HUES6 (cell line): ENCODE results near the gene TMEM63B.

Experiments
- H3K27ac ChIP-seq: 2 replicates; pipeline ENCODE4 v1.7.0; 2013; ENCODE audit warnings: low read depth, mild to moderate bottlenecking, low read length, inconsistent platforms
- H3K27me3 ChIP-seq: 2 replicates; pipeline ENCODE4 v1.6.1; 2013; ENCODE audit warnings: low read length; ENCODE audit not compliant: control insufficient read depth, insufficient read depth
- H3K36me3 ChIP-seq: 2 replicates; pipeline ENCODE4 v1.6.1; 2013; ENCODE audit warnings: low read length; ENCODE audit not compliant: control insufficient read depth, insufficient read depth
- H3K4me1 ChIP-seq: 2 replicates; pipeline ENCODE4 v1.6.1; 2013; ENCODE audit warnings: low read length; ENCODE audit not compliant: control insufficient read depth, insufficient read depth
- H3K4me3 ChIP-seq: 2 replicates; pipeline ENCODE4 v1.5.1; 2013; ENCODE audit warnings: low read depth, low read length
- H3K9ac ChIP-seq: one replicate; pipeline ENCODE4 v1.6.1; 2013; ENCODE audit warnings: mild to moderate bottlenecking, low read length
- H3K9me3 ChIP-seq: 2 replicates; pipeline ENCODE4 v1.6.1; 2013; ENCODE audit warnings: low read depth, low read length; ENCODE audit not compliant: control insufficient read depth, insufficient read depth

The TMEM63B gene

DNA sequence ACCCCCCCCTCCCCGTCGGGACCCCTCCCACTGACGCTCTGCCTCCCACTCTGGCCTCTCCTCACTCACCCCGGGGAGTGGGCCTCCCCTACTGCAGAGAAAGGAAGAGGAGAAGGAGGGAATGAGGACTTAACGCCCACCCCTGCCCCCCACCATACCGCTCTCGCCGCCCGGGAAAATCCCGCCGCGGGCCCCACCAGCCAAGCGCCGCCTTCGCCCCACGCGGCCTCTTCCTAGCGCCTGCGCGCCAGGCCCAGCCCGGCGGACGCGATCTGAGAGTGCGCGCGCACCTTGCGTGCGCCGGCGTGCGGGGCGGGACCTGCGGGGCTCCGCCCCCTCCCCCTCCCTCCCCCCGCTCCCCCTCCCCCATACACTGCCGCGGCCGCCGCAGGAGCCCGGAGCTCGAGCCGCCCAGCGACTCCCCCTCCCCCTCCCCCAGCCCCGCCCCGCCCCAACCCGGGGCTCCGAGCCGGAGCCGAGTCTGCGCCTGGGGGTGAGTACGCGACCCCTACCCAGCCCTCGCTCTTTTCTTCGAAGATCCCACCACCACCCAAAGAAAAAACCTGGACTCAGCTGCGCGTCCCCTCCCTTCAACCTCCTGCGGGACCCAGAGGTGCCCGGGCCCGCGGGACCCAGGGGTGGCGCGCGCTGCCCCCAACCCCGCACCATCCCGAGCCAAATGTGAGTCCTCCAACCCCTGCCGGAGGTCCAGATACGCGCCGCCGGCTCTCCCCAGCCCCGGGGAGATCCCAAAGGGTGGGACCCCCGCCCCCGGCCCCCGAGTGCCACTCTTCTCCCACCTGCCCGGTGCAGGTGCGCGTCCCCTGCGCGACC is at the start of gene TMEM63B, which contains the start of gene MRPL14:
TSS of gene TMEM63B (plus strand) at position 369 of the 834 bp plus-strand sequence. CDS start 7,031 bp downstream, outside the sequence.
TSS of gene MRPL14 (minus strand) at position 267 of the 834 bp plus-strand sequence. CDS start 10,841 bp downstream, outside the sequence.
- Histone ChIP-seq H3K9me3 (no peaks in the 10 kb centered on the region), H3K27ac (peak within 1 kb of the TSS; percentile 79), H3K9ac (peak within 1 kb of the TSS; percentile 79), H3K4me3 (peak within 1 kb of the TSS; percentile 89), H3K4me1 (peaks cover 41% of the 10 kb centered on the region), H3K36me3 (no peaks in the 10 kb centered on the region), H3K27me3 (peaks cover 9% of the 10 kb centered on the region; the same call in 1 of the 2 replicates)

DNA sequence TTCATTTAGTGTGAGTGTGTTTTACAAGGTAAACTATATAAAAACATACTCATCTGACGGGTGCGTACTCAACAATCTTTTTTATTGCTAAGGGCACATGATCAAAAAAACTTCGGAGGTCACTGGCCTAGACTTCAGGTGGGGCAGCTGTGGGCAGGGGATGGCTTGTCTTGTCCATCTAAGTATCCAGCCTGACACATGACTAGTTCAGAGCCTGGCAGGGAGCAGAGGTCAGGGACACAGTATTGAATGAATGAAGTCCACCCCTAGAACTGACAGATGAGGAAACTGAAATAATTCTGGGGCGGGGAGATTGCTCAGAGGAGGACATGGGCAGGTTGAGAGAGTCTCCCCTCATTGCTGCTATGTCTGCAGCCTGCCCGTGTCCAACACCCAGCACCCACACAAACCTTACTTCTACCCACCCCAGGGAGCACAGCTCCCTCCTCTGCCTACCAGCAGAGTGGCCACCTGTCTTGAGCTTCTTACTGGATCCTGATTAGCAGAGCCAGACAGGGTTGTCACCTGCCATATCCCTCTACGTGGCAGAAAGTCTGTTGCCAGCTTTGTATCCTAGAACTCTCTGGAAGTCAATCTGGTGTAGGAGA is 49.0 kb upstream of the TMEM63B start:
- H3K4me1 ChIP-seq, result peaks cover 23% of the 10 kb centered on the region

DNA sequence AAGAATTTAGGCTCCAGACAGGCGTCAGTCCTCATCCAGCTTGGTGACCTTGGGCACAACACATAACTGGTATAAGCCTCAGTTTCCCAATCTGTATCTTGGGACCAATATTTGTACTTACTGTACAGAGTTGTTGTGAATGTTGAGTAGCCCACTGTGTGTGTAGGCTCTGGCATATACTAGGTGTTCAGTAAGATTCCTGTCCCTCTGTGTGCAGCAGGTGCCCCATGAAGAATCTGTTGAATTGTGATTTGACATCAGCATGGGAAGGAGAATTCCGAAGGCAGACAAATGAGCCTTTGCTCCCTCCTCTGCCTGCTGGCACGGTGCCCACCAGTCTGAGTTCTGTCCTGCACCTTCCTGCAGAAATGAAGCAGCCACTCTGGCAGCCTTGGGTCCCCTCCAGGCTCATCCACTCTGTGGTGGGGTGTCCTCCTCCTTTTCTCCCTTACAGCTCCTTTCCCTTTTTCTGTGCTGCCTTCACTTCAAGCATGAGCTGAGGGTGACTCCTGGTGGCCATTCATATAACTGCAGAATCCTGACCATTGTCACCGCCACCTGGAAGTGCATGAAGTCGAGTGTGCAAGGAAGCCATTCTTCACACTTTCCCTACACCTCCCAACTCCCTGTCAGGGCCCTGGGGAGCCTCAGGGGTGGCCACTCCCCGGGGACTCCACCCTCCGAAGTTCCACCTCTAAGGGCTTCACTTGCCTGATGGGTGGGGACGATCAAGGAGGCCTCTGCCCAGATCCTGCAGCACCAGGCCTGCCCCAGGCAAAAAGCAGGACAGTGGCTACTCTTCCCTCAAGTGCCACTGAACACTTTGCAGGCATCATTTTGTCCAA is 48.3 kb upstream of the TMEM63B start:
- no peak overlapping the region for H3K27ac ChIP-seq
- H3K27me3 ChIP-seq, result peaks cover 3% of the 10 kb centered on the region; the same call in 1 of the 2 replicates
- no peaks in the 10 kb centered on the region for H3K9me3 ChIP-seq
- H3K9ac ChIP-seq, result no peak overlapping the region
- H3K4me1 ChIP-seq, result peaks cover 17% of the 10 kb centered on the region
- no peaks in the 10 kb centered on the region for H3K36me3 ChIP-seq
- H3K4me3 ChIP-seq, result no peak overlapping the region

More for the DNA sequence above, 49.0 kb upstream of the TMEM63B start:
- Histone ChIP-seq H3K9ac (no peak overlapping the region), H3K4me3 (no peak overlapping the region), H3K36me3 (no peaks in the 10 kb centered on the region), H3K9me3 (no peaks in the 10 kb centered on the region), H3K27ac (no peak overlapping the region), H3K27me3 (peaks cover 3% of the 10 kb centered on the region; the same call in 1 of the 2 replicates)

DNA sequence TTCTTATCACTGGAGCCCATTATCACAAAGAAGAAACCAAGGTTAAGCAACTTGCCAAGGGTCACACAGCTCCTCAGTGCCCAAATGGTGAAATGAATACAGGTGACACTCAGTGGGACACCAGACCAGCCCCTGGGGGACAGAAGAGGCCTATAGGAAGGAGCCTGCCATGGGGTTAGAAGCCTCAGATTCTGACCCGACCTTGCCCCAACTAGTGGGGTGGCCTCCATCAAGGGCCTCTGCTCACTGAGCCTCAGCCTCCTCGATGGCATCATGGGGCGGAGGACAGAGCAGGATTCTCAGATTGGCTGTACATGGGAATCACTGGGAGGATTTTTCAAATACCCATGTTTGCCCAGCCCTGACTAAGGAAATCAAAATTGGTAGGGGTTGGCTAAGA is 47.7 kb upstream of the TMEM63B start:
- H3K9me3 ChIP-seq, result no peaks in the 10 kb centered on the region
- no peak overlapping the region for H3K4me3 ChIP-seq
- no peak overlapping the region for H3K27ac ChIP-seq
- H3K36me3 ChIP-seq, result no peaks in the 10 kb centered on the region
- peaks cover 3% of the 10 kb centered on the region; the same call in 1 of the 2 replicates for H3K27me3 ChIP-seq
- no peak overlapping the region for H3K9ac ChIP-seq
- peaks cover 16% of the 10 kb centered on the region for H3K4me1 ChIP-seq

DNA sequence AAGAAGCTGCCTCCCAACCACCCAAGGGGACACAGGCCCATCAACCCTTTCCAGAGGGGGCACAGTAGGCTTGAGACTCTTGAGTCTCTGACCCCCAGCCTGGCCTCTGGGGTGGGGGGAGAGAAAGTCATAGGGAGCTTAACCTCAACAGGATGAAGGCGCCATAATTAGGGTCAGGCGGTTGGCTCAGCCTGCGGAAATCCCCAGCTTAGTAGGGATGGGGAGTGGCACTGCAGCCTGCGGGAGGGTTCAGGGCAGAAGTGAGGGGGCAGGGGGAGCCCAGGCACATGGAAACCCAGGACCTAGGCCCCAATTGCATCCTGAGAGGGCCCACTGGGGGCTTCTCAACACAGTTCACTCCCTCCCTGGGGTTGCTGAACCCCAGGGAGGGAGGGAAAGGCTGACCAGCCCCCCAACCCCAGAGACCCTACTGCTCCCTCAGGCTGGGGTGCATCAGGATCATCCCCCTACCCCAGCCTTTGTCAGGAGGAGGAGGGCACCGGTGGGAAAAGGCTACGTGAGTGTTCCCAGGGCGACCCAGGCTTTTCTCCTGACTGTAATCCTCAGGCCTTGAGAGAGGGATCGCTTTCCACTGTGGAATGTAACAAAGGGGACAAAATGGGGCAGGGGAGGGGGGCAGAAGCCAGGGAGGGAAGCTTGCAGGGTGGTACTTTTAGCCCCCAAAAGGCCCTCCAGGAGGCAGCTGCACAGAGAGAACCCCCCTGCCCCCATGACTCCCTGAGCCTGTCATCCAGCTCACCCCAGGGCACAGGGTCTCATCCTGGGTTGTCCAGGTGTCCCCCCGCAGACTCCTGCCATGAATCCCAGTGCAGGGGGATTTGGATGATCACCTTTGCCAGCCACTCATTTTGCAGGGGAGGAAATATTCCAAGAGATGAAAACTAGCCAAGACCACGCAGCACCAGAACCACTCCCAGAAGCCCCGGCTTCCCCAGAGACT is 46.5 kb upstream of the TMEM63B start:
- Histone ChIP-seq H3K4me1 (peaks cover 16% of the 10 kb centered on the region), H3K9me3 (no peaks in the 10 kb centered on the region), H3K27me3 (peaks cover 3% of the 10 kb centered on the region; the same call in 1 of the 2 replicates), H3K9ac (no peak overlapping the region), H3K36me3 (no peaks in the 10 kb centered on the region), H3K27ac (no peak overlapping the region), H3K4me3 (no peak overlapping the region)

DNA sequence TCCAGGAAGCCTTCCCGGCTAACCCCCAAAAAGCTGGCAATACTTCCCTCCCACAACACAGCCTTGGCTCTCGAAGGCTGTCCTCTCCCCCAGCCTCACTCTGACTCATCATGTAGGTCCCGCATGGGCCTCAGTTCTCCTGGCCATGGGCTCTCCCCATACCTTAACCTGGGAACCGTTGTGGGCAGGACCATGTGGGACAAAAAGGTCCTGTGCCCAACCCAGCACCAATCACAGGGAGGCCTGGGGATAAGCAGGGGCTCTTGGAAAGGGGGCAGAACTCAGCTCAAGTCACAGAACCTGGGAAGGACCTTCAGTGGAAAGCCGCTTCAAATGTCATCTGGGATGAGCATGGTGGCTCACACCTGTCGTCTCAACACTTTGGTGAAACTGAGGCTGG is 45.6 kb upstream of the TMEM63B start:
- no peak overlapping the region for H3K9ac ChIP-seq
- H3K36me3 ChIP-seq, result no peaks in the 10 kb centered on the region
- peaks cover 10% of the 10 kb centered on the region for H3K4me1 ChIP-seq
- no peak overlapping the region for H3K4me3 ChIP-seq
- no peaks in the 10 kb centered on the region for H3K27me3 ChIP-seq
- H3K9me3 ChIP-seq, result no peaks in the 10 kb centered on the region
- H3K27ac ChIP-seq, result no peak overlapping the region

DNA sequence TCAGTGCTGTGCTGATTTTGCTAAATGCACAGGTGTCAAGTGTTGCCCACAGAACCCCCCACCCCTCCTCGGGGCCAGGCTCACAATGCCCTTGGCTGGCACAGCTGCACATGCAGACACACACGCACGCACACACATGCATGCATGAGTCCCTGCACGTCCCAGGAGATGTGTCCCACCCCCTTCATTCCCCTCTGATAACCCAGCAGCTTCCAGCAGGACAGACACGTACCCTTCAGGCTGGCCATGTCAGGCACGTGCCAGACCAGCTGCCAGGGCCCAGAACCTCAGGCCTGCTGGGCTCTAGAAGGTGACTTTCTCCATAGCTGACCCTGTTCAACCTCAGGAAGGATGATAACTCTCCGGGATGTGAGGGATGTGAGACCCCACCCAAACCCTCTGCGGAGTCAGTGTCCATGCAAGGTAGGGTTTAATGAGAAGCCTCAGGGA is 44.5 kb upstream of the TMEM63B start:
- no peak overlapping the region for H3K9ac ChIP-seq

DNA sequence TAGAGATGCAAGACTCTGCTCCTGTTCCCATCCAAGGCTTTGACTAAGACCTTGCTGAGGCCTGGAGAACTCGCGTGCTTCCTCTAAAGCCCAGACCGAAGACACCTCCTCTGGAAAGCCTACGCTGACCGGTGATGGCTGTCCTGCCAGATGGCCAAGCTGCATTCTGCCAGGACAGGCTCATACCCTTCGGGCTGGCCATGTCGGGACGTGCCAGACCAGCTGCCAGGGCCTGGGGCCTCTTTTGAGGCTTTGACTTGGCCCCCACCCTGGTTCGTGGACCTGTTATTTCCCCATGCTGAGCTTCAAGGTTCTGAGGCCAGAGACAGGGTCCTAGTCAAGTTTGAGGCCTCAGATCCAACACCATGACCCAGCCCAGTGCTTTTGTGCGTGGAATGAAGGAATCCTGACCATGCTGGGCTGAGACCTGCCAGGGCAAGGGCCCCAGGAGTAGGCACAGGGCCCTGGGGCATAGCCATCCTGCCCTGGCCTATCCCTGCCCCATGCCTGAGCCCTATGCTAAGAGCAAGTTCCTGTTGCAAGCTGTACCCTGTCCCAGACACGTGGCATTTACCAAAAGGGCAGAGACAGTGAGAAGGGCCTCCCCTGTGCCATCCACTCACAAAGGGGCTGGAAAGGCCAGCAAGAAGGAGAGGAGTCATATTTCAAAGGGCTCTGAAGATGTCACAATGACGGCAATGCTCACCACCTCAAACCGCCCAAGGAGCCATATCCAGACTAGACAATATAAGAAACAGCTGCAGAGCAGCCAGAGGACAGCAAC is 42.9 kb upstream of the TMEM63B start:
- no peak overlapping the region for H3K27ac ChIP-seq
- no peak overlapping the region for H3K9ac ChIP-seq
- peaks cover 8% of the 10 kb centered on the region for H3K4me1 ChIP-seq
- peaks cover 2% of the 10 kb centered on the region for H3K36me3 ChIP-seq
- no peak overlapping the region for H3K4me3 ChIP-seq
- H3K9me3 ChIP-seq, result no peaks in the 10 kb centered on the region
- no peaks in the 10 kb centered on the region for H3K27me3 ChIP-seq

More for the DNA sequence above, 44.5 kb upstream of the TMEM63B start:
- Histone ChIP-seq H3K4me3 (no peak overlapping the region), H3K9me3 (no peaks in the 10 kb centered on the region), H3K4me1 (peaks cover 8% of the 10 kb centered on the region), H3K27ac (no peak overlapping the region), H3K27me3 (no peaks in the 10 kb centered on the region), H3K36me3 (no peaks in the 10 kb centered on the region)

DNA sequence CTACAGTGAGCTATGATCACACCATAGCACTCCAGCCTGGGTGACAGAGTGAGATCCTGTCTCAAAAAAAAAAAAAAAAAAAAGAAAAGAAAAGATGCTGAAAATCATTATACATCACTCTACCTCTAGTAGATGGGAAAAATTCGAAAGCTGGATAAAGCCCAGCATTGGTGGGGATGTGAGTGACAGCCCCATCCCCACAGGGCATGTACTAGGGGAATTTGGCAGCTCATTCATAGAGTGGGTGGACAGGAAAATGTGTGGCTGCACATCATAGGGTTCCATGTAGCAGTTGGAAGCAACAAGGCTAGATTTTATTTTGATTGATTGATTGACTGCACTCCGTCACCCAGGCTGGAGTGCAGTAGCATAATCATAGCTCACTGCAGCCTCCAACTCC is 42.1 kb upstream of the TMEM63B start:
- Histone ChIP-seq H3K27ac (no peak overlapping the region), H3K9me3 (no peaks in the 10 kb centered on the region), H3K9ac (no peak overlapping the region), H3K27me3 (no peaks in the 10 kb centered on the region), H3K36me3 (peaks cover 7% of the 10 kb centered on the region), H3K4me1 (peaks cover 8% of the 10 kb centered on the region), H3K4me3 (no peak overlapping the region)
